H9 (cell line): ENCODE data around the gene CTXND2. TPM values are rescaled to one million over a fixed set of nuclear protein-coding genes. Genes with fewer than 3 reads are reported as not detected.
"Not testable (repeated sequence)": the region's sequence is repeated elsewhere in the genome, so short reads cannot be mapped to it uniquely, and the experiment has no call there.

ENCODE experiments used
- DNase-seq: peaks from one replicate; pipeline ENCODE4 v3.0.0-alpha.2; 2017
- H2AFZ ChIP-seq: one replicate; pipeline ENCODE4 v1.6.1; 2013; ENCODE audit warnings: mild to moderate bottlenecking, low read length, control low read depth, moderate library complexity
- H2AK5ac ChIP-seq: 2 replicates; pipeline ENCODE4 v1.6.1; 2013; ENCODE audit warnings: low read length, control low read depth, mixed read lengths; ENCODE audit not compliant: insufficient read length
- H2BK120ac ChIP-seq: one replicate; pipeline ENCODE4 v1.6.1; 2013; ENCODE audit warnings: low read depth, mild to moderate bottlenecking, low read length, control low read depth, inconsistent platforms; ENCODE audit not compliant: poor library complexity, severe bottlenecking
- H2BK12ac ChIP-seq: 2 replicates; pipeline ENCODE4 v1.6.1; 2013; ENCODE audit warnings: low read length, control low read depth, mixed read lengths, low read depth; ENCODE audit not compliant: insufficient read length
- H2BK15ac ChIP-seq: 2 replicates; pipeline ENCODE4 v1.6.1; 2013; ENCODE audit warnings: low read depth, low read length, control low read depth
- H2BK20ac ChIP-seq: one replicate; pipeline ENCODE4 v1.6.1; 2013; ENCODE audit warnings: low read depth, mild to moderate bottlenecking, low read length, control low read depth, inconsistent platforms; ENCODE audit not compliant: poor library complexity, severe bottlenecking
- H2BK5ac ChIP-seq: 2 replicates; pipeline ENCODE4 v1.6.1; 2013; ENCODE audit warnings: low read length, control low read depth, mixed read lengths; ENCODE audit not compliant: insufficient read length
- H3K14ac ChIP-seq: 2 replicates; pipeline ENCODE4 v1.6.1; 2013; ENCODE audit warnings: low read length, control low read depth; ENCODE audit not compliant: insufficient read depth
- H3K18ac ChIP-seq: 2 replicates; pipeline ENCODE4 v1.6.1; 2013; ENCODE audit warnings: low read depth, mild to moderate bottlenecking, mixed read lengths, low read length, control low read depth; ENCODE audit not compliant: insufficient read length
- H3K23ac ChIP-seq: 2 replicates; pipeline ENCODE4 v1.6.1; 2013; ENCODE audit warnings: low read length, control low read depth, mixed read lengths, low read depth; ENCODE audit not compliant: insufficient read length
- H3K23me2 ChIP-seq: 2 replicates; pipeline ENCODE4 v1.6.1; 2013; ENCODE audit warnings: low read depth, mild to moderate bottlenecking, mixed read lengths, low read length, control low read depth; ENCODE audit not compliant: insufficient read length, poor library complexity, severe bottlenecking
- H3K27ac ChIP-seq: 2 replicates; pipeline ENCODE4 v1.5.1; 2013; ENCODE audit warnings: low read length, control low read depth, mixed read lengths, low read depth; ENCODE audit not compliant: insufficient read length
- H3K27me3 ChIP-seq: 2 replicates; pipeline ENCODE4 v1.6.1; 2013; ENCODE audit warnings: low read length, control low read depth, inconsistent platforms; ENCODE audit not compliant: insufficient read depth
- H3K4ac ChIP-seq: 2 replicates; pipeline ENCODE4 v1.6.1; 2013; ENCODE audit warnings: low read depth, mild to moderate bottlenecking, control low read depth, inconsistent platforms, low read length, moderate library complexity
- H3K4me1 ChIP-seq: 2 replicates; pipeline ENCODE4 v1.6.1; 2013; ENCODE audit warnings: low read length, control low read depth, inconsistent platforms; ENCODE audit not compliant: insufficient read depth
- H3K4me2 ChIP-seq: 2 replicates; pipeline ENCODE4 v1.6.1; 2013; ENCODE audit warnings: low read length, control low read depth, mixed read lengths; ENCODE audit not compliant: insufficient read length, insufficient read depth
- H3K56ac ChIP-seq: 2 replicates; pipeline ENCODE4 v1.6.1; 2013; ENCODE audit warnings: low read depth, mild to moderate bottlenecking, mixed read lengths, low read length, control low read depth; ENCODE audit not compliant: insufficient read length
- H3K79me1 ChIP-seq: 2 replicates; pipeline ENCODE4 v1.6.1; 2013; ENCODE audit warnings: low read depth, mild to moderate bottlenecking, moderate library complexity, low read length, control low read depth, inconsistent platforms; ENCODE audit not compliant: insufficient read depth, poor library complexity, severe bottlenecking
- H3K79me2 ChIP-seq: 2 replicates; pipeline ENCODE4 v1.6.1; 2013; ENCODE audit warnings: low read length, control low read depth, inconsistent platforms; ENCODE audit not compliant: insufficient read depth
- H3K9ac ChIP-seq: 2 replicates; pipeline ENCODE4 v1.6.1; 2013; ENCODE audit warnings: low read length, control low read depth, mixed read lengths; ENCODE audit not compliant: insufficient read length; ENCODE audit errors: extremely low read depth
- H3K9me3 ChIP-seq: one replicate; pipeline ENCODE4 v1.6.1; 2013; ENCODE audit warnings: low read depth, low read length, inconsistent platforms; ENCODE audit not compliant: control insufficient read depth
- H3T11ph ChIP-seq: one replicate; pipeline ENCODE4 v1.6.1; 2013; ENCODE audit warnings: mild to moderate bottlenecking, low read length, control low read depth, inconsistent platforms
- H4K20me1 ChIP-seq: one replicate; pipeline ENCODE4 v1.6.1; 2013; ENCODE audit not compliant: control insufficient read depth, insufficient read length, insufficient read depth
- H4K5ac ChIP-seq: 2 replicates; pipeline ENCODE4 v1.6.1; 2013; ENCODE audit warnings: low read depth, mild to moderate bottlenecking, mixed read lengths, low read length, control low read depth; ENCODE audit not compliant: insufficient read length
- H4K8ac ChIP-seq: replicated peaks from 2 replicates; pipeline ENCODE4 v1.6.1; 2013; ENCODE audit warnings: low read length, control low read depth, mixed read lengths, low read depth; ENCODE audit not compliant: insufficient read length
- H4K91ac ChIP-seq: 2 replicates; pipeline ENCODE4 v1.6.1; 2013; ENCODE audit warnings: low read depth, mild to moderate bottlenecking, moderate library complexity, mixed read lengths, low read length, control low read depth; ENCODE audit not compliant: insufficient read length
- H3K27ac Mint-ChIP-seq, 3 experiments: 2 replicates in 2 of 3; 3 replicates in 1 of 3; pipeline ENCODE4 v1.8.0; 2020 to 2021; ENCODE audit warnings: mixed read lengths in 3 of 3, mild to moderate bottlenecking in 1 of 3, moderate library complexity in 1 of 3
- H3K27me3 Mint-ChIP-seq: 2 replicates; pipeline ENCODE4 v1.8.0; 2021; ENCODE audit warnings: low read depth, mild to moderate bottlenecking, moderate library complexity, mixed read lengths
- H3K36me3 Mint-ChIP-seq, 3 experiments: 2 replicates in 2 of 3; 3 replicates in 1 of 3; pipeline ENCODE4 v1.8.0; 2020 to 2021; ENCODE audit warnings: low read depth in 3 of 3, mixed read lengths in 3 of 3; ENCODE audit not compliant: insufficient read depth in 1 of 3
- H3K4me1 Mint-ChIP-seq, 2 experiments: 2 replicates each; pipeline ENCODE4 v1.8.0; 2020; ENCODE audit warnings: mixed read lengths in 2 of 2
- H3K4me3 Mint-ChIP-seq, 2 experiments: 2 replicates in 1 of 2; 3 replicates in 1 of 2; pipeline ENCODE4 v1.8.0; 2020 to 2021; ENCODE audit warnings: mild to moderate bottlenecking in 2 of 2, mixed read lengths in 2 of 2, moderate library complexity in 1 of 2
- H3K9me3 Mint-ChIP-seq, 2 experiments: 2 replicates in 1 of 2; 3 replicates in 1 of 2; pipeline ENCODE4 v1.8.0; 2020; ENCODE audit warnings: mild to moderate bottlenecking in 2 of 2, mixed read lengths in 2 of 2, moderate library complexity in 1 of 2
- WGBS: extraction: QIAGEN DNeasy Blood & Tissue Kit; methylation state at CpG from one replicate; pipeline ENCODE4 v1.1.7; 2013; ENCODE audit warnings: missing lambda C conversion rate, low lambda C conversion rate, mixed read lengths; ENCODE audit not compliant: insufficient read length; ENCODE audit errors: extremely low coverage; 5-methylcytosine and 5-hydroxymethylcytosine counted together
- total RNA-seq: library from RNA; stranded (reverse); gene quantifications from 2 replicates; pipeline ENCODE4 v1.2.1, GENCODE V29; 2021
- TF ChIP-seq, protein P1 (sequence below): fragments of 200-600 bp; sonication (generic); conservative IDR thresholded peaks from 3 replicates; pipeline ENCODE4 v1.8.0; 2021; ENCODE audit warnings: antibody characterized with exemption, mild to moderate bottlenecking

The CTXND2 gene
- total RNA-seq, 1 experiment from 2014 or later: not detected

DNA sequence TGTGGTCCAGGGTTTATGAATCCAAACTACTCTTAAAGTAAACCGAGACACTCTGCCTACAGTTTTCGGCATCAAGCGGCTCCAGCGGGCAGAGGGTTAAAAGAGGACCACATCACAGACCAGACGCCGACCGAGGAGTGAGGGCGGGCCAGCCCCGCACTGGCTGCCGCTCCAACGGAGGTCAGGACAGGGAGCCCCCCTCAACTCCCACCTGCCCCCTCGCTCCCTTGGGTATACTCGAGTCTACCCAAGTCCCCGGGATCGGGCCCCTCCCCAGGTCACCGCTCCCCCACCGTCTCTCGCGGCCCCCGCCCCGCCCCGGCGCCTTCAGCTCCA, 10.8 kb upstream of the CTXND2 start:
- Histone ChIP-seq H2AFZ (no peak overlapping the region), H3K4me1 (no peaks in the 10 kb centered on the region), H3K79me1 (peaks cover 10% of the 10 kb centered on the region), H3K27ac (no peak overlapping the region), H2BK20ac (no peak overlapping the region), H3K4ac (no peak overlapping the region), H3K18ac (no peak overlapping the region), H2AK5ac (no peak overlapping the region), H4K20me1 (no peaks in the 10 kb centered on the region), H3K14ac (no peak overlapping the region), H2BK5ac (no peak overlapping the region), H3K9me3 (no peaks in the 10 kb centered on the region), H2BK12ac (no peak overlapping the region), H4K8ac (no peak overlapping the region), H2BK15ac (no peak overlapping the region), H2BK120ac (no peak overlapping the region), H3K56ac (no peak overlapping the region), H3K23me2 (no peaks in the 10 kb centered on the region), H4K5ac (no peak overlapping the region), H3T11ph (no peak overlapping the region), H3K79me2 (peaks cover 6% of the 10 kb centered on the region; the same call in 1 of the 2 replicates), H3K4me2 (peak overlapping the region; percentile 64), H4K91ac (no peak overlapping the region), H3K9ac (peak overlapping the region; percentile 39), H3K27me3 (no peaks in the 10 kb centered on the region), H3K23ac (no peak overlapping the region)
- H3K36me3 Mint-ChIP-seq: peaks cover 13 to 23% (median 19%) of the 10 kb centered on the region in 3 experiments; a peak in 6 of 7 replicates
- no peak for DNase-seq
- peak overlapping the region in 1 of 3 experiments; percentile 77; a peak in 4 of 7 replicates for H3K27ac Mint-ChIP-seq
- no CpG with 5 or more reads among the region's 23 CpGs for WGBS
- peak overlapping the region; percentile 78 to 99 for H3K4me3 Mint-ChIP-seq
- peaks cover 16 to 17% of the 10 kb centered on the region in 2 experiments for H3K4me1 Mint-ChIP-seq
- no peaks in the 10 kb centered on the region for H3K27me3 Mint-ChIP-seq
- H3K9me3 Mint-ChIP-seq: no peaks in the 10 kb centered on the region
- TF ChIP-seq, protein P1, sequence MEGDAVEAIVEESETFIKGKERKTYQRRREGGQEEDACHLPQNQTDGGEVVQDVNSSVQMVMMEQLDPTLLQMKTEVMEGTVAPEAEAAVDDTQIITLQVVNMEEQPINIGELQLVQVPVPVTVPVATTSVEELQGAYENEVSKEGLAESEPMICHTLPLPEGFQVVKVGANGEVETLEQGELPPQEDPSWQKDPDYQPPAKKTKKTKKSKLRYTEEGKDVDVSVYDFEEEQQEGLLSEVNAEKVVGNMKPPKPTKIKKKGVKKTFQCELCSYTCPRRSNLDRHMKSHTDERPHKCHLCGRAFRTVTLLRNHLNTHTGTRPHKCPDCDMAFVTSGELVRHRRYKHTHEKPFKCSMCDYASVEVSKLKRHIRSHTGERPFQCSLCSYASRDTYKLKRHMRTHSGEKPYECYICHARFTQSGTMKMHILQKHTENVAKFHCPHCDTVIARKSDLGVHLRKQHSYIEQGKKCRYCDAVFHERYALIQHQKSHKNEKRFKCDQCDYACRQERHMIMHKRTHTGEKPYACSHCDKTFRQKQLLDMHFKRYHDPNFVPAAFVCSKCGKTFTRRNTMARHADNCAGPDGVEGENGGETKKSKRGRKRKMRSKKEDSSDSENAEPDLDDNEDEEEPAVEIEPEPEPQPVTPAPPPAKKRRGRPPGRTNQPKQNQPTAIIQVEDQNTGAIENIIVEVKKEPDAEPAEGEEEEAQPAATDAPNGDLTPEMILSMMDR: no peak

DNA sequence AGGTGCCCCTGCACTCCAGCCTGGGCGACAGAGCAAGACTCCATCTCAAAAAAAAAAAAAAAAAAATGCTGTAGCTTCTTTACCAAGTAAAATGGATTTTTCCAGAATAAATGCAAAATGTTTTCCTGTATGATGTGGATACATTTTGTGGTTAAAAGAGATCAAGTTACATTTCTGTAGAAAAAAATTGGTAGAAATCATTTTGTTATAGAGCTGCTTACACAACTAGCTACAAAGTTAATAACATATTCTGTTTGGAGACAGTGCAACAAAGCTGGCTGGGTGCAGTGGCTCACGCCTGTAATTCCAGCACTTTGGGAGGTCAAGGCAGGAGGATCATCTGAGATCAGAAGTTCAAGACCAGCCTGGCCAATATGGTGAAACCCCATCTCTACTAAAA, 8.0 kb upstream of the CTXND2 start:
- not testable (repeated sequence) for H3K27me3 ChIP-seq, H4K91ac ChIP-seq, H2BK15ac ChIP-seq, H3K18ac ChIP-seq, H3K4me1 ChIP-seq, H3K27ac ChIP-seq, H3K9ac ChIP-seq, H3K56ac ChIP-seq, H4K5ac ChIP-seq, H3K9me3 Mint-ChIP-seq, H3K14ac ChIP-seq, H3K23me2 ChIP-seq, H2AK5ac ChIP-seq, DNase-seq, H3K4me2 ChIP-seq, H2BK20ac ChIP-seq, H3T11ph ChIP-seq, H3K4ac ChIP-seq, H3K9me3 ChIP-seq, H3K4me3 Mint-ChIP-seq, H2BK5ac ChIP-seq, H3K79me2 ChIP-seq, H3K79me1 ChIP-seq, H3K27ac Mint-ChIP-seq, H4K20me1 ChIP-seq, H4K8ac ChIP-seq, H2BK12ac ChIP-seq, H2BK120ac ChIP-seq, H3K23ac ChIP-seq, H3K36me3 Mint-ChIP-seq, H2AFZ ChIP-seq, H3K27me3 Mint-ChIP-seq
- no CpG with 5 or more reads among the region's 2 CpGs for WGBS
- H3K4me1 Mint-ChIP-seq: peaks cover 16 to 17% of the 10 kb centered on the region in 2 experiments
